ENCODE results near the gene TLCD5. TPM values are rescaled to one million over a fixed set of nuclear protein-coding genes. Genes with fewer than 3 reads are reported as not detected.

The TLCD5 gene
- total RNA-seq, 2 donors from 2014 or later, result 14.1 to 15.6 TPM

GRCh38 chr11:120357620-120358019, 32.5 kb downstream of the TLCD5 start:
- intact Hi-C loops (cut with DNase I), result no loop called here
- no peak for ATAC-seq
- no peak for DNase-seq

DNA sequence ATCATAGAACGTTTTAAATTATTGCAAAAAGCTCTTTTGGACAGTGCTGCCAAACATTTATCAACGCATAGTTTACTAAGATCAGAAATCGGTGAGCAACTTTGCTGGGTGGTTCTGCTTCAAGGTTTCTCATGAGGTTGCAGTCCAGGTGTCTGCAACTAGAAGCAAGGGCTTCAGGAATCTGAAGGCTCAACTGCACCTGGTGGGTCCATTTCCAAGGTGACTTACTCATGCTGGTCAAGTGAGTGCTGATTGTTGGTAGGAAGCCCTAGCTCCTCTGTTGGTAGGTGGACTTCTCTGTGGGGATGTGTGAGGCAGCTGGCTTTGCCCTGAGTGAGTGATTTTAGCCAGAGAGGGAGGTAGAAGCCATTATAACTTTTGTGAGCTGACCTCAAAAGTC, 33.6 kb downstream of the TLCD5 start:
- intact Hi-C loops (cut with DNase I), result no loop called here
- no peak for DNase-seq
- no peak for ATAC-seq

DNA sequence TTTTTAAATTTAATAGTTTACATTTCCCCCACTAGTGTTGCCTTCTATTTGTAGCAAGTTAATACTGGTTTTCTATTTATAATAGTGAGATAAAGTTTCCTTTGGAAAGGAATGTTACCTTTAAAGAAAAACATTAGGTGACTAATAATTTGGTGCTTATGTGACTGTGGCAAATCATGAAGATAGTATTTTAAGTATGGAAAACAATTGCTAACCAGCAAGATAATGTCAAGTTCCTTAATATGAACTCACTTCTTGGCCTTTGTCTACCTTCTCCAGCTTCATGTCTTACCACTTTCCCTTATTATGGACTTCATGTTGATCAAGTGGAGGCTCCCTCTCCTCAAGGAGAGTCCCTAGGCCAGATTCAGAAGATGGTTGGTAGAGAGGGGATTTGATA, 38.3 kb downstream of the TLCD5 start:
- intact Hi-C loops (cut with DNase I), result no loop called here
- no peak for DNase-seq
- no peak for ATAC-seq

GRCh38 chr11:120365512-120365911, 40.4 kb downstream of the TLCD5 start:
- intact Hi-C loops (cut with DNase I), result no loop called here
- ATAC-seq, result no peak

DNA sequence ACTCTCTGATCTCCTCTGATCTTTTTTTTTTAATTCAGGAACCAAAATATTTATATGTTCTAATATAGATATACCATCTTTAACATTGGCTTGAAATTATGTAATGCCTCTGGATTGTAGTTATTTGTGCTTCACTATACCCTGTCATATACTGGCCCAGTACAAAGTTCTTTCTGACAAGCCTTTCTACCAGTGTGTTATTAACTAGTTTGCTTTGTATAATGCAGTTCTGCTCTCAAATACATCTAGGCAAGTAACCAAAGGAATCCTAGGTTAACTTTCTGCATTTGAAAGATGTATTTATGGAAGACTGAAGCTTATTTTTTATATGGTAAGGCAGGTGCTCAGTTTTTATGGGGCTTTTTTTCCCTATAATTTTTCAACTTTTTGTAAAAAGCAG, 47.2 kb downstream of the TLCD5 start:
- no peak for DNase-seq
- intact Hi-C loops (cut with DNase I), result no loop called here
- peak in 1 of 2 donors; percentile 17 for ATAC-seq

More at GRCh38 chr11:120365512-120365911, 40.4 kb downstream of the TLCD5 start:
- DNase-seq, result no peak

- ATAC-seq (no peak), DNase-seq (no peak)
- intact Hi-C loops (cut with DNase I), result no loop called here
Measured at GRCh38 chr11:120375076-120375475, 50.0 kb downstream of the TLCD5 start.

GRCh38 chr11:120376547-120377182, 51.6 kb downstream of the TLCD5 start:
- no peak for DNase-seq
- ATAC-seq, result no peak
- intact Hi-C loops (cut with DNase I), result no loop called here

DNA sequence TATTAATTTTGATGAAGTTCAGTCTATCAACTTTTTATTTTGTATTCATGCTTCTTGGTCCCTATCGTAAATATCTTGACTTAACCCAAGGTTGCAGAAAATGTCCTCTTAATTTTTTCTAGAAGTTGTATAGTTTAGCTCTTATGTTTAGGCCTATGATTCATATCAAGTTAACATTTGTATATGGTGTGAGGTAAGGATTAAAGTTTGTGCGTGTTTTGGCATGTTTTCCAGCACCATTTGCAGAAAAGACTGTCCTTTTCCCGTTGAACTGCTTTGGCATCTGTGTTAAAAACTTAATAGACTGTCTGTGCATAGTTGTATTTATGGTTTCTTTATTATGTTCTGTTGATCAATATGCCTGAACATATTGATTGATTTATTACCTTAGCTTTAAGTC, 53.4 kb downstream of the TLCD5 start:
- no peak for ATAC-seq
- intact Hi-C loops (cut with DNase I), result no loop called here
- no peak for DNase-seq

DNA sequence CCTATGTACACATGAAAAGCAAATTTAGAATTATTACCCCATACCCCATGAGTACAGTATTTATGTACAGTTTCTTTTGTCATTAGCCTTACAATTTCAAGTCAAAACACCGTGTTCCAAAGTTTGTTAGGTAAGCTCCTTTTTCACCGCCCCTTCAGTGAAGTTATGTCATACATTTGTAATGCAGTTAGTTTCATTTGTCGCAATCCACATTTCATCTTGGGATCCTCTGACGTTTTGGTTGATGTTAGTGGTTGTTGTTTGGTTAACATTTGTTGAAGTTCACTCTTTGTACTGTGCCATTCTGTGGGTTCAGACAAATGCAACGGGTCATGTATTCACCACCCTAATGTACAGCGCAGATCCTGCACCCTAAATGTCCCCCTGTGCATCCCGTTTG, 56.3 kb downstream of the TLCD5 start:
- ATAC-seq, result no peak
- intact Hi-C loops (cut with DNase I), result no loop called here
- no peak for DNase-seq

Other genes starting within 250 kb of the TLCD5 start
- under 1 TPM in 1 of 2 donors, not detected in 1; 0.50 TPM for gene TRIM29, start 187.2 kb upstream of the TLCD5 start, total RNA-seq
- gene OAF, start 114.3 kb upstream of the TLCD5 start, total RNA-seq, result 10 to 100 TPM; 32.9 to 59.6 TPM
- not detected for gene POU2F3, start 85.2 kb upstream of the TLCD5 start, total RNA-seq
- 10 to 100 TPM; 76.4 to 92.3 TPM for gene ARHGEF12, start 11.1 kb downstream of the TLCD5 start, total RNA-seq
- gene GRIK4, start 186.4 kb downstream of the TLCD5 start, total RNA-seq, result under 1 TPM; 0.35 to 0.55 TPM

Data from left cardiac atrium (tissue), 4 donors.